Body of pancreas (tissue), 4 donors: ENCODE results near the gene OAF.

Source experiments
- POLR2A ChIP-seq, 3 donors: fragments of 450-650 bp; IDR thresholded peaks; one replicate each; pipeline ENCODE4 v1.6.1; 2016; ENCODE audit warnings: antibody characterized with exemption in 3 of 3, mild to moderate bottlenecking in 2 of 3
- TF ChIP-seq, protein P1 (sequence below), 7 experiments: fragments of 450-650 bp in 4 of 7; fragments of 200-600 bp in 3 of 7; sonication (generic) in 3 of 7; IDR thresholded peaks; one replicate each; pipeline ENCODE4 v1.5.1; 2016 to 2019; ENCODE audit warnings: antibody characterized with exemption in 7 of 7

- TF ChIP-seq, protein P1, sequence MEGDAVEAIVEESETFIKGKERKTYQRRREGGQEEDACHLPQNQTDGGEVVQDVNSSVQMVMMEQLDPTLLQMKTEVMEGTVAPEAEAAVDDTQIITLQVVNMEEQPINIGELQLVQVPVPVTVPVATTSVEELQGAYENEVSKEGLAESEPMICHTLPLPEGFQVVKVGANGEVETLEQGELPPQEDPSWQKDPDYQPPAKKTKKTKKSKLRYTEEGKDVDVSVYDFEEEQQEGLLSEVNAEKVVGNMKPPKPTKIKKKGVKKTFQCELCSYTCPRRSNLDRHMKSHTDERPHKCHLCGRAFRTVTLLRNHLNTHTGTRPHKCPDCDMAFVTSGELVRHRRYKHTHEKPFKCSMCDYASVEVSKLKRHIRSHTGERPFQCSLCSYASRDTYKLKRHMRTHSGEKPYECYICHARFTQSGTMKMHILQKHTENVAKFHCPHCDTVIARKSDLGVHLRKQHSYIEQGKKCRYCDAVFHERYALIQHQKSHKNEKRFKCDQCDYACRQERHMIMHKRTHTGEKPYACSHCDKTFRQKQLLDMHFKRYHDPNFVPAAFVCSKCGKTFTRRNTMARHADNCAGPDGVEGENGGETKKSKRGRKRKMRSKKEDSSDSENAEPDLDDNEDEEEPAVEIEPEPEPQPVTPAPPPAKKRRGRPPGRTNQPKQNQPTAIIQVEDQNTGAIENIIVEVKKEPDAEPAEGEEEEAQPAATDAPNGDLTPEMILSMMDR (IDR thresholded peaks at IDR 0.05), result no peak
- no peak for TF ChIP-seq POLR2A (IDR thresholded peaks at IDR 0.05)
Measured at GRCh38 chr11:120279502-120279901, 68.7 kb downstream of the OAF start.
